NCI-H69 (cell line): ENCODE measurements around the gene RASGRP3.

Experiments
- DNase-seq: peaks from one replicate; lab custom pipeline; 2025; lab: John Stamatoyannopoulos, UW

RASGRP3 gene

DNA sequence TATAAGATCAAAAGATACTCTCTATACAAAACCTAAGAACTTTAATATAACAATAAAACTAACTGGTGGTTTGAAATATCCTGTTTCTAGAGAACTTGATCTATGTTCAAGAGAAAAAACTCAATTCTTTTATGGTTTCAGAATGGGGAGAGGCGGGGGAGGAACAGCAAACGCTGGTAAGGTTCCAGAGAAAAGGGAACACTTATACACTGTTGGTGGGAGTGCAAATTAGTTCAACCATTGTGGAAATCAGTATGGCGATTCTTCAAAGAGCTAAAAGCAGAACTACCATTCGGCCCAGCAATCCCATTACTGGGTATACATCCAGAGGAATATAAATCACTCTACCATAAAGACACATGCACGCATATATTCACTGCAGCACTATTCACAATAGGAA, 105.4 kb downstream of the RASGRP3 start:
- DNase-seq: no peak

DNA sequence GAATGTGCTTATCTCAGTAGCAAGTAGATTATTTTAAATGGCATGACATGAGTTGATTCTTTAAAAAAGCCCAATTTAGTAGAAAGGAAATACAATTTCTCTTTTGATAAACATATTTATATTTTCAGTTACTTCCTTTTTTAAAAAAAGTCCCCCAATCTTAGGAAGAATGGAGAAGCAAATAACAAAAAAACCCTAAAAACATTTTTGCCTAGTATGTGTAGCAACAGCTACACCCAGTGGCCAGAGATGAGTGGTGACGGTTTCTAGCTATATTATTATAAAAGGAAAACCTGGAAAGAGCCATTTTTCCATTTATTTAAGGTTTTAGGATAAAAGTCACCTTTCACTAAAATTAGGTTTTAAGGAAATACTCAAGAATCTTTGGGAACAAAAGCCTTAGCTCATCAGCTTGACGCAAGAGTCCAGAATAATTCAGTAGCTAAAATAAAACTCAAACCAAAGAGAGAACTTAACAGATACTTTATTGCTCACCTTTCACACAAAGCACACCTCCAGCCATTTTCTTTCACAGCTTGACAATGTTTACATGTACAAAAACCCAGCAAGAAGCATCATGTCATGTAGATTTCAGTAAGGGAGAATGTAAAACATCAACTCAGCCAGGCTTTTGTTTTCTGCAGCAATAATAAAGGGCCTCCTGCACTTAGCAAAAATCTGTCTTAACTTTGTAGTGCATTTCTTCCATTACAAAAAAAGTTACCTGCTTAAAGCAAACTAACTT, 106.9 kb downstream of the RASGRP3 start:
- DNase-seq: peak; percentile 14

- DNase-seq: no peak
These were observed 110.3 kb downstream of the RASGRP3 start for GRCh38 chr2:33586766-33587165.

DNA sequence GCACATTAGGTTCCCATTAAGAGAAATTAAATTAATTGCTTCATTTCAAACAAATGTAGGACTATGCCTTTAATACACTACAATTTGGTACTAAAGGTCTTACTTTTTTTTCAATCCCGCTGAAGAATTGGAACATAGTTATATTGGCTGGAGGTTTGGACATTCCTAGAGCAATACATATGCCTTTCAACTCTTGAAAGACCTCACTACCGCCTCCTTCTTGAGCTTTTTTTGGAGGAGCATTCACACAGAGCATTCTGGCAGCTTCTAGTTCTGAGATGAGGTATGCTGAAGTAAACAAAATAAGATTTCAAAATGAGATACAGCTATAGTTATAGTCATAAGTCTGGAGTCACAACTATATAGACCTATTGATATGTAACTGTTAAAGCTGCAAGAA, 111.8 kb downstream of the RASGRP3 start:
- no peak for DNase-seq

GRCh38 chr2:33589444-33589843, 113.0 kb downstream of the RASGRP3 start:
- peak; percentile 74 for DNase-seq

GRCh38 chr2:33595385-33595784, 118.9 kb downstream of the RASGRP3 start:
- no peak for DNase-seq

GRCh38 chr2:33597026-33597425, 120.6 kb downstream of the RASGRP3 start:
- DNase-seq: no peak

DNA sequence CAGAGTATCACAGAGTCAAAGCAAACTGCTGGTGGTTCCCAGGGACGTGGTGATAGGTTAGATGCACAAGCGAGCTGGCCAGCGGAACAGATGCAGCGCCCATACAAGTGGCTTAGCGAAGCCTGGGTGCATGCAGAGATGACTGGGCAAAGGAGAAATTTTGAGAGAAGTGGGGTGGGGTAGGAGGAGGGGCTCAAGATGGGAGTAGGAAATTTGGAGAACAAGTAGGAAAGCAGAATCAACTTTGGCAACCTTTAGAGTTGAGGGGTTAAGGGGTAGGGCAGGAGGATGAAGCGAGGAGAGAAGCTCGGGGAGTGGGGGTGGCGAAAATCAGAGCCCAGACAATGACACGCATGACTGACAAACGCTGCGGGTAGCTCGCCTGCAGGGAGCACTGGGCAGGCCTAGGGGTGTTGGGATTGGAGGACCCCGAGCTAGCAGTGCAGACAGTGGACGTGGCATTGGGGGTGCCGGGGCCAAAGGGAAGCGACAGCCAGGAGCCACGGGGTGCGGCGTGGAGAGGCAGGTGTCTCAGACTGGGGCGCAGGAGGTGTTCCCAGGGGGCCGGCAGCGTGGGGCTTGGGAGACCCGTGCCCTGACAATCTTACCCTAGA, 122.2 kb downstream of the RASGRP3 start:
- peak; percentile 46 for DNase-seq

DNA sequence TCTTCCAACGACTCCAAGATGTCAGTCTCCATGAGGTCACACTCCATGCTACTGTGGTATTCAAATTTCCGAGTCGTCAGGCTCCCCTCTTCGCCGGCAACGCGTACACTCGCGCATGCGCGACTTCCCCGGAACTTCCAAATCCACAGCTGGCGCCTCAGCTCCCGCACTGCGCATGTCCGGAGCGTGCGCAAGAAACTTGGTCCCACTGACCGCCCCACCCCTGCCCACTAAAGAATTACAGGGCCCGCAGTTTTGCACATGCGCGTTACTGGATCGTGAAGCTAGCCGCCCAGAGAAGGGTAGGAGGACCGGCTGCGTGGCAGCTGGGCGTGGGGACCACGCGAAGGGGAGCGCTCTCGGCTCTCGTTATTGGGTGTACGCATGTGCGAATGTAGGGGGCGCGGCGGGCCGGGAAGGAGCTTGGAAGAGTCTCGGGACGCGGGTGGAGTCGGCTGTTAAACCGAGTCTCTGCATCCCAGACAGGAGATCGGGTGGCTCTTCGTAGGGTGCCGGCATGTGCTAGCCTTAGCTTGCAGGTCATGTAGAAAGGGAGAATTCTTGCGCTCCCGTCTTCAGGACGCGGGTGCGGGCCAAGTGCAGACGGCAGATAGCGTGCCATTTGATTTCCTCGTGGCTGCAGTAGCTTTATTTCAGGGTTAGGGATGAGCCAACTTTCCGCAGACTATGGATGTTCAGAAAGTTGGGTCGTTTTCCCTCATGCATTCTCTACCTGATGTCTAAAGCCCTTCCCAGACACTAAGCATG, 122.9 kb downstream of the RASGRP3 start, which contains the start of gene FAM98A:
Gene FAM98A (minus strand): TSS at position 125 of the 768 bp plus-strand sequence. CDS start 78 bp downstream, at position 47.
- DNase-seq: peak; percentile 96

- no peak for DNase-seq
These were observed 123.4 kb downstream of the RASGRP3 start for GRCh38 chr2:33599943-33600192.

DNA sequence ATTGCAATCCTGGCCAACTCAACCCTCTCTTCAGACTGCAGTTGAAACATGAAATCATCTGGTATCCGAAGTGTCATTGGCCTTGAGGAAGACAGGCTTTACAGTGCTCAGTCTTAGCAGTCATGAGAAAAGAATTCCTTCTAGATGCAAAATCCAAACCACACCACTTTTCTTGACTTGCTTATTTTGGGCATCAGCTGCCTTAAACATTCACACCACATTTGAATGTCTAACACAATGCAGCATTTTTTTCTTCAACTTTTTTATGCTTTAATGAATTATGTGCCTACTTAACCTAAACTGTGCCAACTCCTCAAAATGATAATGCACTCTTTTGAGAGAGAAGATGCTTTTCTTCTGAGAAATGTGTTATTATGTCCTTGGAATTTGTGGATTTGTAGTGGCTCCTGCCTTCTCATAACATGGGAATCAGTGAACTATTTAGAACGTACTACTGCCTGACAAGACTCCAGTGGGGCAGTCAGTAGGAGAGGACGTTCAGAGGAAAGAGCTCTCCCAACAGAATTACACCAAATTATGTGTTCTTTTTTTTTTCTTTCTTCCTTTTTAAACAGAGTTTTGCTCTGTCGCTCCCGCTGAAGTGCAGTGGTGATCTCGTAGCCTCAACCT, 125.9 kb downstream of the RASGRP3 start:
- no peak for DNase-seq

DNA sequence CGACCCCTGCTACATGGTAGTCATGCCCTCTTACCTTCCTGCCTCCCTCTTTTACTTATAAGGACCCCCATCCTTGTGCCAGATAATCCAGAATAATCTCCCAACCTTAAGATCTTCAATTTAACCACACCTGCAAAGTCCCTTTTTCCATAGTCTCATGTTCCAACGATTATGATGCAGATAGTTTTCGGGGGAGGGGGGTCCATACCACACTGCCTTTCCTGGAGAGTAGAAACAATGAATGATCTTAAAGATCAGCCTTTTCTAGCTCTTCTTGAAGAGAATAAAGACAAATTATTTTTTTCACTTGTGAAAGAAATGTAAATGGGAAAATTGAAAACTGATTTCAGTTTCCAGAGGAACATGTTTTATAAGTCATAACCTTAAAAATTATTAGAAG, 127.0 kb downstream of the RASGRP3 start:
- no peak for DNase-seq

DNA sequence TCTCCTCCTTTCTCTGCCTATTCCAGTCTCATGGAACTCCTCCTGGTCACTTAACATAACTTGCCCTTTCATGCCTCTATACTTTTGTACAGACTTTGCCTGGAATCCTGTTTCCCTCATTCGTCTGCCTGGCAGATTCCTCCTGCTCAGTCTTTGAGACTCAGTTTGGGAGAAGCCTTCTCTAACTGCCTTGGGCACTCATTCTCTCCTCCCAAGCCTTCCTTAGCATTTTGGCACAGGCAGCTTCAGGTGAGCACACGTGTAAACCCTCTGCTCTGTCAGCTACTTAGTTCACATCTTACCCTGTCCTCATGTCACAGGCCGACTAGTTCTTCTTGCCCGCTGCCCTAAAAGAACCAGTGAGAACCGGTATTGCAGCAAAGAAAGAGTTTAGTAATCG, 128.6 kb downstream of the RASGRP3 start:
- no peak for DNase-seq

GRCh38 chr2:33606100-33606499, 129.7 kb downstream of the RASGRP3 start:
- DNase-seq: no peak

GRCh38 chr2:33606622-33607021, 130.2 kb downstream of the RASGRP3 start:
- no peak for DNase-seq

DNA sequence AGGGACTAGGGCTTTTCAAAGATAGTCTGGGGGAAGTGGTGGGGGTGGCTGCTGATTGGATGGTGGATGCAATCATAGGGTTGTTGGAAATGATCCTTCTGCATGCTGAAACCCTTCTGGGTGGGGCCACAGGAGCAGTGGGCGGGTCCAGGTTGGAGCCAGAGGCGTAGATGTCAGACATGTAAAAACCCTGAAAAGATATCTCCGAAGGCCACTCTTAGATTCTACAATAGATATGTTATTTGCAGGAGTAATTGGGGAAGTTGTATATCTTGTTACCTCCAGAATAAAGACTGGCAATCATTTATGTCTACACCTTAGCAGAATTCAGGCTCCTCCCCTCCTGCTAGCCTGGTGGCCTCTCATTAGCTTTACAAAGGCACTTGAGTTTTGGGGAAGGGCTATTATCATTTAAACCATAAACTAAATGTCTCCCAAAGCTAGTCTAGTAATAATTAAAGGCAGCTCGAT, 130.8 kb downstream of the RASGRP3 start:
- DNase-seq: peak; percentile 24

- no peak for DNase-seq
These were observed 131.5 kb downstream of the RASGRP3 start for GRCh38 chr2:33607905-33608304.

- no peak for DNase-seq
These were observed 137.7 kb downstream of the RASGRP3 start for GRCh38 chr2:33614190-33614589.
